A549 (cell line): Measurements from ENCODE around the gene RBM34. TPM values are rescaled to one million over a fixed set of nuclear protein-coding genes. Genes with fewer than 3 reads are reported as not detected.

Experiments used
- ATAC-seq, 2 experiments: fragments of 200-7000 bp in 1 of 2; fragments of >200 bp in 1 of 2; cut with Nextera tagmentation in 1 of 2; cut with Tn5 transposase in 1 of 2; 3 replicates each; pipeline versions ENCODE4 v1.8.0 to v1.9.1; 2018 to 2020; ENCODE audit warnings: mild to moderate bottlenecking in 1 of 2, moderate library complexity in 1 of 2
- CTCF ChIA-PET: fragments of 300-600 bp; sonication (Branson Sonifier 250); formaldehyde crosslinking; extraction: SDS; loops from one replicate; lab custom pipeline; 2021; ENCODE audit warnings: antibody characterized with exemption, inconsistent platforms; lab: Yijun Ruan, JAX
- POLR2A ChIA-PET: fragments of 350-600 bp; formaldehyde crosslinking; extraction: SDS; loops from one replicate; lab custom pipeline; 2021; ENCODE audit warnings: antibody characterized with exemption, inconsistent platforms; lab: Yijun Ruan, JAX
- DNase-seq, 2 experiments: peaks; one replicate each; pipeline versions ENCODE4 v3.0.0 to v3.0.0-alpha.2; 2011 to 2016; ENCODE audit warnings: low read depth in 1 of 2, low spot score in 1 of 2
- FAIRE-seq: peaks from 2 replicates; lab custom pipeline; 2011; peaks lifted over from hg19 to GRCh38; lab: Jason Lieb, UNC
- H3K27ac ChIP-seq, 2 experiments: fragments of >200 bp; sonication (Bioruptor Twin); formaldehyde crosslinking; 3 replicates each; pipeline ENCODE4 v1.5.1; 2016 to 2017
- H3K4me1 ChIP-seq: fragments of >200 bp; sonication (Bioruptor Twin); formaldehyde crosslinking; 3 replicates; pipeline ENCODE4 v1.6.1; 2016
- H3K4me2 ChIP-seq: fragments of >200 bp; sonication (Bioruptor Twin); formaldehyde crosslinking; 3 replicates; pipeline ENCODE4 v1.6.1; 2016
- H3K4me3 ChIP-seq: fragments of >200 bp; sonication (Bioruptor Twin); formaldehyde crosslinking; 3 replicates; pipeline ENCODE4 v1.5.1; 2016
- H3K9me3 ChIP-seq: fragments of >200 bp; sonication (Bioruptor Twin); formaldehyde crosslinking; 3 replicates; pipeline ENCODE4 v1.6.1; 2016
- BCL3 ChIP-seq: fragments of >200 bp; sonication (Bioruptor Twin); formaldehyde crosslinking; IDR thresholded peaks from 3 replicates; pipeline ENCODE4 v1.6.1; 2016
- CEBPB ChIP-seq, 2 experiments: fragments of >200 bp in 1 of 2; sonication (Bioruptor Twin) in 1 of 2; formaldehyde crosslinking in 1 of 2; IDR thresholded peaks; 2 replicates each; pipeline ENCODE4 v1.6.1; 2012 to 2016
- CHD2 ChIP-seq: fragments of 150-350 bp; IDR thresholded peaks from 2 replicates; pipeline ENCODE4 v1.6.1; 2014; ENCODE audit warnings: low read length; ENCODE audit not compliant: partially characterized antibody
- EHMT2 ChIP-seq: fragments of 200-600 bp; sonication (generic); IDR thresholded peaks from 2 replicates; pipeline ENCODE4 v1.6.1; 2016; ENCODE audit warnings: antibody characterized with exemption, low read depth, mild to moderate bottlenecking, moderate library complexity
- FOSB ChIP-seq: fragments of 250-450 bp; sonication (Bioruptor Pico); IDR thresholded peaks from 2 replicates; pipeline ENCODE4 v1.5.0; 2020; ENCODE audit warnings: mild to moderate bottlenecking, moderate library complexity
- HES2 ChIP-seq: fragments of >200 bp; sonication (Bioruptor Twin); formaldehyde crosslinking; IDR thresholded peaks from 2 replicates; pipeline ENCODE4 v1.6.1; 2016
- HEYL ChIP-seq: fragments of 250-450 bp; sonication (Bioruptor Pico); IDR thresholded peaks from 2 replicates; pipeline ENCODE4 v1.8.0; 2021; ENCODE audit warnings: mild to moderate bottlenecking, moderate library complexity
- HOXA7 ChIP-seq: fragments of 250-450 bp; sonication (Bioruptor Pico); IDR thresholded peaks from 2 replicates; pipeline ENCODE4 v1.5.0; 2020; ENCODE audit warnings: mild to moderate bottlenecking, moderate library complexity
- HOXB5 ChIP-seq: fragments of 250-450 bp; sonication (Bioruptor Pico); IDR thresholded peaks from 2 replicates; pipeline ENCODE4 v1.5.0; 2020; ENCODE audit warnings: mild to moderate bottlenecking, moderate library complexity
- JUN ChIP-seq, 2 experiments: fragments of >200 bp; sonication (Bioruptor Twin); formaldehyde crosslinking; IDR thresholded peaks; 2 replicates in 1 of 2; 3 replicates in 1 of 2; pipeline ENCODE4 v1.6.1; 2016 to 2017
- JUNB ChIP-seq: fragments of >200 bp; sonication (Bioruptor Twin); formaldehyde crosslinking; IDR thresholded peaks from 2 replicates; pipeline ENCODE4 v1.6.1; 2016
- KDM1A ChIP-seq: fragments of 200-600 bp; sonication (generic); IDR thresholded peaks from 2 replicates; pipeline ENCODE4 v1.6.1; 2016; ENCODE audit warnings: low read depth, mild to moderate bottlenecking
- KDM5A ChIP-seq: fragments of 200-600 bp; sonication (generic); IDR thresholded peaks from 2 replicates; pipeline ENCODE4 v1.6.1; 2016; ENCODE audit warnings: antibody characterized with exemption, mild to moderate bottlenecking
- MAZ ChIP-seq: fragments of 150-350 bp; IDR thresholded peaks from 2 replicates; pipeline ENCODE4 v1.6.1; 2014; ENCODE audit warnings: antibody characterized with exemption, low read depth, low read length, borderline replicate concordance
- NFE2L2 ChIP-seq: fragments of 150-350 bp; conservative IDR thresholded peaks from 2 replicates; pipeline ENCODE4 v1.6.1; 2014; ENCODE audit warnings: low read length
- PBX3 ChIP-seq: IDR thresholded peaks from 2 replicates; pipeline ENCODE4 v1.6.1; 2012
- POLR2A ChIP-seq: IDR thresholded peaks from 2 replicates; pipeline ENCODE4 v1.6.1; 2012; ENCODE audit warnings: mild to moderate bottlenecking, low read length
- POLR2AphosphoS2 ChIP-seq: conservative IDR thresholded peaks from 2 replicates; pipeline ENCODE4 v1.6.1; 2012; ENCODE audit warnings: low read length, improper control_type of control experiment, inconsistent platforms
- RNF2 ChIP-seq: fragments of 200-600 bp; sonication (generic); IDR thresholded peaks from 2 replicates; pipeline ENCODE4 v1.6.1; 2016; ENCODE audit warnings: low read depth, mild to moderate bottlenecking, antibody characterized with exemption, moderate library complexity, borderline replicate concordance
- SMC3 ChIP-seq: fragments of >200 bp; sonication (Bioruptor Twin); formaldehyde crosslinking; IDR thresholded peaks from 3 replicates; pipeline ENCODE4 v1.6.1; 2018; ENCODE audit warnings: inconsistent platforms
- TP53 ChIP-seq: fragments of 250-450 bp; sonication (Bioruptor Pico); IDR thresholded peaks from 2 replicates; pipeline ENCODE4 v1.5.0; 2021; ENCODE audit warnings: mild to moderate bottlenecking, moderate library complexity
- USF2 ChIP-seq: fragments of 450-650 bp; IDR thresholded peaks from 2 replicates; pipeline ENCODE4 v1.6.1; 2014; ENCODE audit warnings: antibody characterized with exemption
- ZSCAN20 ChIP-seq: fragments of 250-450 bp; sonication (Bioruptor Pico); IDR thresholded peaks from 2 replicates; pipeline ENCODE4 v1.8.0; 2022; ENCODE audit warnings: mild to moderate bottlenecking, moderate library complexity
- WGBS: methylation state at CpG from one replicate; pipeline ENCODE4 v1.1.6; 2017; ENCODE audit errors: missing lambda C conversion rate; 5-methylcytosine and 5-hydroxymethylcytosine counted together
- polyA plus RNA-seq, 4 experiments: library from polyadenylated mRNA; depleted of rRNA in 3 of 4; stranded (reverse); fragments of >200 nt; fragmentation: RNase III in 1 of 4; extraction: RNeasy Plus Mini Kit Qiagen cat#74134 plus additional on column Dnase treatment in 1 of 4; gene quantifications; 2 replicates in 3 of 4; 3 replicates in 1 of 4; pipeline ENCODE4 v1.2.3, GENCODE V29; 2011 to 2017

Gene RBM34
- polyA plus RNA-seq, 2 of the 4 experiments (the other 2 are of a cell fraction): 67.8 to 81.8 TPM

GRCh38 chr1:235176486-235176885 is 15.4 kb upstream of the RBM34 start:
- TF ChIP-seq HOXB5 (CRISPR knock-in tag) (no peak), KDM5A (no peak), JUN (IDR thresholded peaks at IDR 0.05) (no peak), ZSCAN20 (CRISPR knock-in tag) (no peak), PBX3 (no peak), JUNB (no peak)
- H3K4me2 ChIP-seq: no peak overlapping the region
- FAIRE-seq (no peak), ATAC-seq (no peak), DNase-seq (no peak)
- 86% methylated on average over 7 of the region's 7 CpGs for WGBS
- H3K4me3 ChIP-seq: no peak overlapping the region
- POLR2A ChIA-PET: no interaction called here
- H3K4me1 ChIP-seq: no peaks in the 10 kb centered on the region
- no peaks in the 10 kb centered on the region for H3K9me3 ChIP-seq
- H3K27ac ChIP-seq: no peak overlapping the region
- CTCF ChIA-PET: interaction anchor here (0.6 kb wide), 1 partner anchor 428 kb away, joined by 4 read pairs; no protein-coding TSS in a partner anchor

- ChIA-PET CTCF (no interaction called here), POLR2A (no interaction called here)
- H3K4me1 ChIP-seq: no peaks in the 10 kb centered on the region
- FAIRE-seq: no peak
- H3K9me3 ChIP-seq: no peaks in the 10 kb centered on the region
- no peak for TF ChIP-seq TP53 (CRISPR knock-in tag)
- TF ChIP-seq HES2: no peak
- no peak for TF ChIP-seq USF2
- TF ChIP-seq POLR2AphosphoS2: no peak
- TF ChIP-seq PBX3: no peak
- TF ChIP-seq MAZ: no peak
- TF ChIP-seq HEYL (CRISPR knock-in tag): no peak
- no peak for TF ChIP-seq BCL3
- TF ChIP-seq RNF2: no peak
- no peak for ATAC-seq
- no peak overlapping the region for H3K27ac ChIP-seq
- no peak overlapping the region for H3K4me3 ChIP-seq
- DNase-seq: no peak
- no peak overlapping the region for H3K4me2 ChIP-seq
These were observed 8.9 kb upstream of the RBM34 start for GRCh38 chr1:235169986-235170385.

- 96% methylated on average over 3 of the region's 3 CpGs for WGBS
- no peak for FAIRE-seq
- no peak for ATAC-seq
- POLR2A ChIA-PET: no interaction called here
- H3K4me3 ChIP-seq: no peak overlapping the region
- no peaks in the 10 kb centered on the region for H3K4me1 ChIP-seq
- CTCF ChIA-PET: interaction anchor here (0.6 to 1.7 kb wide), 2 partner anchors 21 to 247 kb away, joined by 3 to 5 read pairs; no protein-coding TSS in a partner anchor
- H3K4me2 ChIP-seq: no peak overlapping the region
- TF ChIP-seq FOSB (CRISPR knock-in tag) (no peak), NFE2L2 (no peak), CEBPB (IDR thresholded peaks at IDR 0.05) (no peak), CHD2 (no peak), HES2 (no peak), ZSCAN20 (CRISPR knock-in tag) (no peak), PBX3 (no peak), MAZ (no peak), HOXA7 (CRISPR knock-in tag) (no peak), HOXB5 (CRISPR knock-in tag) (no peak), KDM1A (no peak), EHMT2 (no peak), POLR2A (no peak), SMC3 (no peak), POLR2AphosphoS2 (no peak)
- no peaks in the 10 kb centered on the region for H3K9me3 ChIP-seq
- no peak overlapping the region for H3K27ac ChIP-seq
- no peak for DNase-seq
These were observed 7.3 kb upstream of the RBM34 start for GRCh38 chr1:235168375-235168774.
